IMR-90 (cell line): ENCODE results near the gene PTGES3L. TPM values are rescaled to one million over a fixed set of nuclear protein-coding genes. Genes with fewer than 3 reads are reported as not detected.

Experiments used
- ATAC-seq: fragments of 200-7000 bp; cut with Tn5 transposase; 2 replicates; pipeline ENCODE4 v1.9.1; 2020; ENCODE audit warnings: low read depth, mild to moderate bottlenecking, moderate library complexity
- BruUV-seq: library from RNA; stranded (reverse); fragments of 400-500 nt; replicated peaks from 2 replicates; lab custom pipeline; 2021; lab: Mats Ljungman, UMichigan
- CTCF ChIA-PET: fragments of 300-600 bp; formaldehyde crosslinking; extraction: SDS; loops from one replicate; lab custom pipeline; 2021; ENCODE audit warnings: antibody characterized with exemption; lab: Yijun Ruan, JAX
- POLR2A ChIA-PET: fragments of 300-600 bp; sonication (Branson Sonifier 250); formaldehyde crosslinking; loops from one replicate; lab custom pipeline; 2022; ENCODE audit warnings: antibody characterized with exemption; ENCODE audit not compliant: unreplicated experiment; lab: Charles Lee
- DNase-seq: peaks from one replicate; pipeline ENCODE4 v3.0.0; 2013
- H2AFZ ChIP-seq: replicated peaks from 2 replicates; pipeline ENCODE3; 2013; ENCODE audit warnings: low read length, mild to moderate bottlenecking; ENCODE audit not compliant: poor library complexity
- H2AK5ac ChIP-seq: 2 replicates; pipeline ENCODE4 v1.6.1; 2013; ENCODE audit warnings: low read depth, low read length, inconsistent platforms
- H2AK9ac ChIP-seq: replicated peaks from 2 replicates; pipeline ENCODE3; 2013; ENCODE audit warnings: mild to moderate bottlenecking, low read depth, low read length, moderate library complexity; ENCODE audit not compliant: poor library complexity
- H2BK120ac ChIP-seq: 2 replicates; pipeline ENCODE4 v1.6.1; 2013; ENCODE audit warnings: low read depth, low read length, inconsistent platforms
- H2BK15ac ChIP-seq: 3 replicates; pipeline ENCODE4 v1.6.1; 2013; ENCODE audit warnings: low read depth, low read length, inconsistent platforms
- H2BK20ac ChIP-seq: 2 replicates; pipeline ENCODE4 v1.6.1; 2013; ENCODE audit warnings: low read depth, mild to moderate bottlenecking, inconsistent platforms, low read length, moderate library complexity
- H2BK5ac ChIP-seq: 2 replicates; pipeline ENCODE4 v1.6.1; 2013; ENCODE audit warnings: mild to moderate bottlenecking, low read depth, low read length, inconsistent platforms; ENCODE audit not compliant: poor library complexity, severe bottlenecking
- H3K14ac ChIP-seq: replicated peaks from 2 replicates; pipeline ENCODE4 v1.6.1; 2013; ENCODE audit warnings: low read depth, low read length, inconsistent platforms
- H3K18ac ChIP-seq: 2 replicates; pipeline ENCODE4 v1.6.1; 2013; ENCODE audit warnings: low read depth, low read length, control low read depth
- H3K23ac ChIP-seq: 2 replicates; pipeline ENCODE4 v1.6.1; 2013; ENCODE audit warnings: low read depth, low read length, inconsistent platforms
- H3K27ac ChIP-seq: 2 replicates; pipeline ENCODE4 v1.5.1; 2013; ENCODE audit warnings: mild to moderate bottlenecking, control low read depth, low read length; ENCODE audit not compliant: insufficient read depth
- H3K27me3 ChIP-seq: 2 replicates; pipeline ENCODE4 v1.6.1; 2013; ENCODE audit warnings: low read length; ENCODE audit not compliant: control insufficient read depth, insufficient read depth
- H3K36me3 ChIP-seq: 2 replicates; pipeline ENCODE4 v1.6.1; 2013; ENCODE audit warnings: low read length, mixed read lengths; ENCODE audit not compliant: control insufficient read depth, insufficient read depth
- H3K4ac ChIP-seq: 2 replicates; pipeline ENCODE4 v1.6.1; 2013; ENCODE audit warnings: low read depth, low read length, inconsistent platforms
- H3K4me1 ChIP-seq: 2 replicates; pipeline ENCODE4 v1.6.1; 2013; ENCODE audit warnings: low read length, mixed read lengths; ENCODE audit not compliant: control insufficient read depth, insufficient read depth
- H3K4me2 ChIP-seq: 2 replicates; pipeline ENCODE4 v1.6.1; 2013; ENCODE audit warnings: low read depth, mild to moderate bottlenecking, control low read depth, low read length, moderate library complexity
- H3K4me3 ChIP-seq: 2 replicates; pipeline ENCODE4 v1.5.1; 2013; ENCODE audit warnings: low read depth, mild to moderate bottlenecking, control low read depth, low read length, moderate library complexity; ENCODE audit not compliant: insufficient read depth
- H3K56ac ChIP-seq: 2 replicates; pipeline ENCODE4 v1.6.1; 2013; ENCODE audit warnings: low read length, inconsistent platforms; ENCODE audit not compliant: insufficient read depth; ENCODE audit errors: extremely low read depth
- H3K79me1 ChIP-seq, 2 experiments: 2 replicates each; pipeline ENCODE4 v1.6.1; 2013; ENCODE audit warnings: low read length in 2 of 2, inconsistent platforms in 1 of 2, low read depth in 1 of 2
- H3K9ac ChIP-seq: 2 replicates; pipeline ENCODE4 v1.6.1; 2013; ENCODE audit warnings: low read depth, low read length, control low read depth
- H3K9me1 ChIP-seq: 2 replicates; pipeline ENCODE4 v1.6.1; 2013; ENCODE audit warnings: low read length, inconsistent platforms; ENCODE audit not compliant: insufficient read depth
- H3K9me3 ChIP-seq: 2 replicates; pipeline ENCODE4 v1.6.1; 2013; ENCODE audit warnings: low read length; ENCODE audit not compliant: control insufficient read depth, insufficient read depth
- H4K20me1 ChIP-seq: 2 replicates; pipeline ENCODE4 v1.6.1; 2013; ENCODE audit warnings: low read length, inconsistent platforms; ENCODE audit not compliant: insufficient read depth
- H4K5ac ChIP-seq: 2 replicates; pipeline ENCODE4 v1.6.1; 2013; ENCODE audit warnings: mild to moderate bottlenecking, low read depth, low read length, control low read depth
- H4K8ac ChIP-seq, 2 experiments: 2 replicates each; pipeline ENCODE4 v1.6.1; 2013; ENCODE audit warnings: low read depth in 2 of 2, low read length in 2 of 2, control low read depth in 1 of 2, inconsistent platforms in 1 of 2
- H4K91ac ChIP-seq: 2 replicates; pipeline ENCODE4 v1.6.1; 2013; ENCODE audit warnings: low read depth, low read length, inconsistent platforms; ENCODE audit not compliant: insufficient read depth
- CTCF ChIP-seq: conservative IDR thresholded peaks from 2 replicates; pipeline ENCODE4 v1.5.1; 2012; ENCODE audit warnings: mild to moderate bottlenecking, low read depth, low read length, improper control_type of control experiment
- FOS ChIP-seq: fragments of 150-350 bp; IDR thresholded peaks from 2 replicates; pipeline ENCODE4 v1.6.1; 2016; ENCODE audit warnings: low read depth, low read length
- MAZ ChIP-seq: IDR thresholded peaks from 2 replicates; pipeline ENCODE4 v1.6.1; 2012; ENCODE audit warnings: low read depth, mild to moderate bottlenecking, low read length, improper control_type of control experiment, moderate library complexity, borderline replicate concordance
- POLR2A ChIP-seq: IDR thresholded peaks from 2 replicates; pipeline ENCODE4 v1.6.1; 2012; ENCODE audit warnings: mild to moderate bottlenecking, low read depth, low read length
- WGBS, 2 experiments: methylation state at CpG; one replicate each; pipeline versions ENCODE4 v1.1.5 to v1.1.7; 2013; ENCODE audit warnings: missing lambda C conversion rate in 2 of 2; ENCODE audit not compliant: insufficient read length in 1 of 2; ENCODE audit errors: extremely low coverage in 2 of 2; 5-methylcytosine and 5-hydroxymethylcytosine counted together
- dilution Hi-C: fragments of 300-500 bp; cut with HindIII; formaldehyde crosslinking; loops from one replicate; pipeline ENCODE4 v1.14.3; 2018; ENCODE audit warnings: low sequenced_read_pairs; ENCODE audit not compliant: unreplicated experiment
- in situ Hi-C: fragments of 300-500 bp; cut with MboI; formaldehyde crosslinking; loops from 3 replicates; pipeline ENCODE4 v1.14.3; 2019; ENCODE audit warnings: low sequenced_read_pairs, inconsistent platforms, mixed read lengths
- intact Hi-C: fragments of 100-400 bp; cut with micrococcal nuclease; formaldehyde crosslinking; loops from 2 replicates; pipeline ENCODE4 v1.10.0; 2022
- polyA plus RNA-seq, 3 experiments: library from polyadenylated mRNA; depleted of rRNA; stranded (reverse); fragments of >200 nt; gene quantifications; 2 replicates each; pipeline ENCODE4 v1.2.3, GENCODE V29; 2012; ENCODE audit warnings: low replicate concordance in 1 of 3
- total RNA-seq: library from RNA; depleted of rRNA; stranded (reverse); fragments of >200 nt; gene quantifications from 2 replicates; pipeline ENCODE4 v1.2.3, GENCODE V29; 2012

PTGES3L gene
- total and polyA plus RNA-seq, 2 of the 4 experiments (the other 2 are of a cell fraction) = 1.4 to 2.4 TPM

- no peak overlapping the region for H4K5ac ChIP-seq
- BruUV-seq = no TSS peak
- CTCF ChIA-PET = no interaction called here
These were observed 47.5 kb upstream of the PTGES3L start for GRCh38 chr17:43027091-43028032.

More at GRCh38 chr17:43027091-43028032, 47.5 kb upstream of the PTGES3L start:
- dilution Hi-C loops (no loop called here), in situ Hi-C loops (loop anchor here (5.0 kb wide), 1 partner anchor 145 kb away; the partner anchor contains the start of gene NBR1), intact Hi-C loops (loop anchor here (2.0 kb wide), 1 partner anchor 311 kb away; no protein-coding TSS in a partner anchor)
- no peak for ATAC-seq
- peaks cover 4% of the 10 kb centered on the region; the same call in 1 of the 2 replicates for H3K4me1 ChIP-seq
- POLR2A ChIA-PET = no interaction called here
- H2AK9ac ChIP-seq = no peak overlapping the region
- no peak for DNase-seq
- H3K4ac ChIP-seq = no peak overlapping the region
- no peak overlapping the region for H4K91ac ChIP-seq
- no peak overlapping the region for H2BK5ac ChIP-seq
- no peak overlapping the region for H3K14ac ChIP-seq
- H3K9ac ChIP-seq = no peak overlapping the region
- H3K9me3 ChIP-seq = no peaks in the 10 kb centered on the region
- no peak overlapping the region for H3K4me2 ChIP-seq
- no peaks in the 10 kb centered on the region; the same call in 1 of the 2 replicates for H3K9me1 ChIP-seq
- H2AFZ ChIP-seq = no peak overlapping the region
- WGBS, 2 experiments = 92% methylated on average over 2 of the region's 9 CpGs; no CpG with 5 or more reads in 1 of the 2 experiments
- H2BK120ac ChIP-seq = no peak overlapping the region
- H2BK20ac ChIP-seq = no peak overlapping the region
- H2BK15ac ChIP-seq = no peak overlapping the region
- no peaks in the 10 kb centered on the region for H3K36me3 ChIP-seq
- H4K8ac ChIP-seq = no peak overlapping the region
- no peak overlapping the region for H3K18ac ChIP-seq
- peaks cover 4% of the 10 kb centered on the region; the same call in 1 of the 2 replicates for H3K27me3 ChIP-seq
- TF ChIP-seq CTCF (no peak), POLR2A (no peak), MAZ (no peak), FOS (no peak)
- no peak overlapping the region for H3K56ac ChIP-seq
- H4K20me1 ChIP-seq = no peaks in the 10 kb centered on the region
- H2AK5ac ChIP-seq = no peak overlapping the region
- no peak overlapping the region for H3K23ac ChIP-seq
- no peak overlapping the region for H3K27ac ChIP-seq
- H3K4me3 ChIP-seq = no peak overlapping the region
- H3K79me1 ChIP-seq = no peaks in the 10 kb centered on the region; a peak in 1 of 4 replicates
